Prostate gland (tissue), 2 donors: Measurements from ENCODE around the gene ENAH. TPM values are rescaled to one million over a fixed set of nuclear protein-coding genes. Genes with fewer than 3 reads are reported as not detected.
"Not testable (repeated sequence)": the region's sequence is repeated elsewhere in the genome, so short reads cannot be mapped to it uniquely, and the experiment has no call there.

Experiments used
- DNase-seq: peaks from one replicate; pipeline ENCODE4 v3.0.0-alpha.2; 2019; ENCODE audit warnings: low spot score
- H3K27ac ChIP-seq, 2 donors: fragments of 200-600 bp; sonication (generic); 2 replicates each; pipeline ENCODE4 v1.5.1; 2017 to 2019
- H3K27me3 ChIP-seq: fragments of 200-600 bp; sonication (generic); replicated peaks from 2 replicates; pipeline ENCODE4 v1.5.1; 2019; ENCODE audit not compliant: insufficient read depth
- H3K36me3 ChIP-seq, 2 donors: fragments of 200-600 bp; sonication (generic); 1 replicate in 1 of 2; 2 replicates in 1 of 2; pipeline versions ENCODE4 v1.5.1 to v1.8.1; 2017 to 2019
- H3K4me1 ChIP-seq: fragments of 200-600 bp; sonication (generic); replicated peaks from 2 replicates; pipeline ENCODE4 v1.5.1; 2019
- H3K4me3 ChIP-seq, 2 donors: fragments of 200-600 bp; sonication (generic); 2 replicates each; pipeline ENCODE4 v1.5.1; 2017 to 2019
- H3K9me3 ChIP-seq: fragments of 200-600 bp; sonication (generic); 2 replicates; pipeline ENCODE4 v1.5.1; 2017
- POLR2A ChIP-seq: fragments of 450-650 bp; IDR thresholded peaks from one replicate; pipeline ENCODE4 v1.6.1; 2016; ENCODE audit warnings: antibody characterized with exemption, mild to moderate bottlenecking
- POLR2AphosphoS5 ChIP-seq: sonication (generic); formaldehyde crosslinking; IDR thresholded peaks from one replicate; pipeline ENCODE4 v1.6.1; 2017; ENCODE audit warnings: antibody characterized with exemption
- WGBS: methylation state at CpG from one replicate; pipeline ENCODE4 v1.1.5; 2018; 5-methylcytosine and 5-hydroxymethylcytosine counted together
- intact Hi-C: fragments of 100-400 bp; cut with DNase I; formaldehyde crosslinking; loops from one replicate; pipeline ENCODE4 v1.14.2; 2022
- total RNA-seq, 2 donors: library from RNA; depleted of rRNA; stranded (reverse); fragments of >200 nt; gene quantifications; one replicate each; pipeline ENCODE4 v1.1.0, GENCODE V29; 2016
- TF ChIP-seq, protein P1 (sequence below), 4 experiments: fragments of 200-600 bp in 2 of 4; fragments of 450-650 bp in 2 of 4; sonication (generic) in 2 of 4; IDR thresholded peaks; 1 replicate in 3 of 4; 2 replicates in 1 of 4; pipeline ENCODE4 v1.5.1; 2016 to 2019; ENCODE audit warnings: antibody characterized with exemption in 4 of 4, mild to moderate bottlenecking in 2 of 4, moderate library complexity in 2 of 4

Gene ENAH
- total RNA-seq: 10 to 100 TPM; 36.4 to 93.6 TPM

DNA sequence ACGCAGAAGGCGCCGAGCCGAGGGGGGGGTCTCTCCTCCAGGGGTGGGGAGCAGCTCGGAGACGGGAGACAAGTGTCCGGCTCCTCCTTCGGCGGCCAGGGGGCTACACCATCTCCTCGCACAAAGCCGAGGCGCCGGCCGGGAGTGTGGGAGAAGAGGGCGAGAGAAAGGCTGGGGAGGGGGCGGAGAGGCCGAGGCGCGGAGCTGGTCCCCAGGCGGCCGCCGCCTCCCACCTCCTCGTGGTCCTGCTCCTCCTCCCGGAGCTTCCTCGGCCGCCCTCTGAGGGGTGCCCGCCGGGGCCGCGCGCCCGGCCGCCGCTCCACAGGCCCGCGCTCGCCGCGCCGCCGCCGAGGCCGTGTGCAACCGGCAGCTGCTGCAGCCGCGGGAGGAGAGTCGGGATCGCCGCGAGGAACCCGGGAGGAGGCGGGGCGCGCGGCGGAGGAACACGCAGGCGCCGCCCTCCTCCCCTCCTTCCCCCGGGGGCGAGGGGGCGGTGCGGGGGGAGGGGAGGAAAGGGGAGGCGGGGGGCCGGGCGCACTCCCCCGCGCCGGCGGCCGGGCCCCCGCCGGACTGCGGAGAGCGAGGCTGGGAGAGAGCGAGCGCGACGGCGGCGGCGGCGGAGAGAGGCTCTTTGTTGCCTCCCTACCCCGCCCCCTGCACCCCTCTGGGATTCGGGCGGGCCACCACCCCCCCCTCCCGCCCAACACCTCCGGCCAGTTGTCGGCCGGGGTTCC is at the start of gene ENAH:
Gene ENAH (minus strand): TSS at position 395 of the 734 bp plus-strand sequence. CDS start 433 bp downstream, outside the sequence.
- H3K4me1 ChIP-seq: no peaks in the 10 kb centered on the region
- no peaks in the 10 kb centered on the region for H3K9me3 ChIP-seq
- peak within 1 kb of the TSS; percentile 95 to 96 for H3K4me3 ChIP-seq
- WGBS: 2% methylated on average over 62 of the region's 90 CpGs
- DNase-seq: peak; percentile 78
- peak within 1 kb of the TSS; percentile 96 to 97 for H3K27ac ChIP-seq
- no peaks in the 10 kb centered on the region for H3K36me3 ChIP-seq
- intact Hi-C loops: loop anchor here (5.0 kb wide), 1 partner anchor 119 kb away; no protein-coding TSS in a partner anchor
- TF ChIP-seq POLR2AphosphoS5 (peak; percentile 43), POLR2A (peak; percentile 54)
- TF ChIP-seq, protein P1, sequence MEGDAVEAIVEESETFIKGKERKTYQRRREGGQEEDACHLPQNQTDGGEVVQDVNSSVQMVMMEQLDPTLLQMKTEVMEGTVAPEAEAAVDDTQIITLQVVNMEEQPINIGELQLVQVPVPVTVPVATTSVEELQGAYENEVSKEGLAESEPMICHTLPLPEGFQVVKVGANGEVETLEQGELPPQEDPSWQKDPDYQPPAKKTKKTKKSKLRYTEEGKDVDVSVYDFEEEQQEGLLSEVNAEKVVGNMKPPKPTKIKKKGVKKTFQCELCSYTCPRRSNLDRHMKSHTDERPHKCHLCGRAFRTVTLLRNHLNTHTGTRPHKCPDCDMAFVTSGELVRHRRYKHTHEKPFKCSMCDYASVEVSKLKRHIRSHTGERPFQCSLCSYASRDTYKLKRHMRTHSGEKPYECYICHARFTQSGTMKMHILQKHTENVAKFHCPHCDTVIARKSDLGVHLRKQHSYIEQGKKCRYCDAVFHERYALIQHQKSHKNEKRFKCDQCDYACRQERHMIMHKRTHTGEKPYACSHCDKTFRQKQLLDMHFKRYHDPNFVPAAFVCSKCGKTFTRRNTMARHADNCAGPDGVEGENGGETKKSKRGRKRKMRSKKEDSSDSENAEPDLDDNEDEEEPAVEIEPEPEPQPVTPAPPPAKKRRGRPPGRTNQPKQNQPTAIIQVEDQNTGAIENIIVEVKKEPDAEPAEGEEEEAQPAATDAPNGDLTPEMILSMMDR (IDR thresholded peaks at IDR 0.05): no peak
- H3K27me3 ChIP-seq: no peaks in the 10 kb centered on the region

DNA sequence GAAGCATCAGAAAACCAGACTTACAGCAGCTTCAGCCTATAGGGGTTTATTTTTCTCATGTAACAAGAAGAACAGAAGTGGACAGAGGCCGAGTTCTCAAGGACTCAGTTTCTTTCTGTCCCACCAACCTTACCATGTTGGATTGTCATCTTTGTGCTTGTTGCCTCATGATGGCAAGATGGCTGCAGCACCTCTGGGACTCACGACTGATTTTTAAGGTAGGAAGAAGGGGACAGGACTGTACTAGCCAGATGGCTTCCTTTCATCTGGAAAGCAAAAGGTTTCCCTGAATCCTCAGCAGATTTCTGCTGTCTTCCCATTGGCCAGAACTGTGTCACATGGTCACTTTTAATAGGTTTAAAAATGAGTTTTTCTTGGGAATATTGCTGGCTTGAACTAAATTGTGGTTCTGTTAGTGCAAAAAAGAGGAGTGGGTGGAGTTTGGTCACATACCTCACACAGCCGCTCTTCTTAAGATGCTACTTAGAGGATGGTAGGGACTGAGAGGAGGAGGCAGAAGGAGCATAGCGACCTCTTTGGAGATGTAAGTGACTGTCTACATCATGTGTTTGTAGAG is 48.1 kb upstream of the ENAH start:
- H3K4me1 ChIP-seq: no peaks in the 10 kb centered on the region
- peak overlapping the region; percentile 48 to 66 for H3K27ac ChIP-seq
- no peaks in the 10 kb centered on the region for H3K9me3 ChIP-seq
- 90% methylated on average over 4 of the region's 4 CpGs for WGBS
- no peak for TF ChIP-seq POLR2AphosphoS5
- TF ChIP-seq, protein P1 (IDR thresholded peaks at IDR 0.05): no peak
- no peak for TF ChIP-seq POLR2A
- intact Hi-C loops: no loop called here
- H3K4me3 ChIP-seq: no peak overlapping the region
- no peaks in the 10 kb centered on the region for H3K27me3 ChIP-seq
- no peak for DNase-seq
- H3K36me3 ChIP-seq: no peaks in the 10 kb centered on the region

DNA sequence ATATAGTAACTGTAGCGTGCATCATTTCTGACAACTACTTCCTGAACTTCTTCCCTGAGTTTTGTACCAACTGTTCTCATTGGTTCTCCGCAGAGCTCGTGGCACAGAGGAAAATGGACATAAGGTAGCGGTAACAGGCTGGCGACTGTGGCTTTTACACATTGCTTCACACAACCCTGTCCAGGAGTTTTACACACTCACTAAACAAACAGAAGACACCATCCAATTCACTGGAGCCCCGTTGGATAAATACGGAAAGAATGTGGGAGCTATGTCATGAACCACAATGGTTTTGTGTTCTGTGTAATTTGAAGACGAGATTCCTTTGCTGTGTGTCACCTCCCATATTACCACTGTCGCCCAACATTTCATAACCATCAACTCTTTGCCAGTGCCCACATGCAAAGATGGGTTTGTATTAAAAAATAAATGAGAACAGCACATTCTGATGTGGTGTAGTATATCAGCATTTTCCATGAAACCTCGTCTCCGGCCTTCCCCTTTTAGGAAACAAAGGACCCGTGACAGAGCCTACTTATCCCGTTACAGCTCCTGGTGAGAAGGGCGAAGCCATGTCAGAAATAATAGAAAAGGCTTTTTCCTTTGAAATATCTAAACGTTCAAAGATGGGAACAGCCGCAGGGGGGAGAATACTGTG is 47.4 kb upstream of the ENAH start:
- Histone ChIP-seq H3K36me3 (no peaks in the 10 kb centered on the region), H3K4me3 (no peak overlapping the region), H3K9me3 (no peaks in the 10 kb centered on the region), H3K27me3 (no peaks in the 10 kb centered on the region), H3K4me1 (no peaks in the 10 kb centered on the region), H3K27ac (peak overlapping the region; percentile 48 to 66)
- peak; percentile 70 for DNase-seq
- TF ChIP-seq, protein P1 (IDR thresholded peaks at IDR 0.05): no peak
- peak; percentile 88 for TF ChIP-seq POLR2AphosphoS5
- WGBS: 39% methylated on average over 16 of the region's 16 CpGs
- intact Hi-C loops: no loop called here

DNA sequence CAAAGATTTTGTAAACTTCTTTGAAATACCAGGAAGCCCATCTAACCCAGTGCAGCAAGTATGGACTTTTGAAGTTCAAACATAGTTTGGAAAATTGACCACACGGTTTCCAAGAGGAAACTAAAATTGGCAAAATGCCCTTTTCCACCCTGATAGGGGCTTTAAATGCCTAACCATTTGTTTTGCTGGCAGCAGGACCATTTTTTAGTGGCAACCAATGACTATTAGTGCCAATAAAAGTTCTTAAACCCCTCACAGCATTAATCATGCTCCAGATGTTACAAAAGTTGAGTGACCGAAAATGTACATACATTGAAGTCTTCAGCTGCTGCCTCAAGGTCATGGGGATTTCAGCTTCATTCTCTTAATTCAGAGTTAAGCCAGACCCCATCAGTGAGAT is 46.4 kb upstream of the ENAH start:
- intact Hi-C loops: no loop called here
- Histone ChIP-seq H3K36me3 (no peaks in the 10 kb centered on the region), H3K4me1 (no peaks in the 10 kb centered on the region), H3K27ac (peak overlapping the region; percentile 8 to 39), H3K9me3 (no peaks in the 10 kb centered on the region), H3K4me3 (no peak overlapping the region), H3K27me3 (no peaks in the 10 kb centered on the region)
- no peak for DNase-seq
- TF ChIP-seq POLR2A (no peak), POLR2AphosphoS5 (no peak)
- TF ChIP-seq, protein P1 (IDR thresholded peaks at IDR 0.05): no peak
- 46% methylated on average over 2 of the region's 2 CpGs for WGBS

DNA sequence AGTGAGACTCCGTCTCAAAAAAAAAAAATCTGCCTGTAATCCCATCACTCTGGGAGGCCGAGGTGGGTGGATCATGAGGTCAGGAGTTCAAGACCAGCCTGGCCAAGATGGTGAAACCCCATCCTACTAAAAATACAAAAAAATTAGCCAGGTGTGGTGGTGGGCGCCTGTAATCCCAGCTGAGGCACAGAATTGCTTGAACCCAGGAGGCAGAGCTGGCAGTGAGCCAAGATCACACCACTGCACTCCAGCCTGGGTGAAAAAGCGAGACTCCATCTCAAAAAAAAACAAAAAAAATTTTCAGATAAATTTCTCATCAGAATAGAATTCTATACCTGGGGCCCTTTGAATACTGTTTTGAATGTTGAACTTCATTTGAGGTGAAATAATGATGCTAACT is 45.3 kb upstream of the ENAH start:
- H3K36me3 ChIP-seq, H3K27ac ChIP-seq, H3K9me3 ChIP-seq, DNase-seq, H3K27me3 ChIP-seq, H3K4me1 ChIP-seq, intact Hi-C loops, H3K4me3 ChIP-seq: not testable (repeated sequence)
- WGBS: 94% methylated on average over 4 of the region's 4 CpGs
